AML-193 (cell line): ENCODE data around the gene LIPT1.
A peak's percentile ranks its signal among the peaks of the same experiment; 100 is the strongest.
"Not testable (repeated sequence)": the region's sequence is repeated elsewhere in the genome, so short reads cannot be mapped to it uniquely, and the experiment has no call there.

Source experiments
- DNase-seq, 2 experiments: peaks; one replicate each; lab custom pipeline; 2025; lab: John Stamatoyannopoulos, UW

The LIPT1 gene

GRCh38 chr2:99171377-99172140, 16.8 kb downstream of the LIPT1 start:
- no peak for DNase-seq

- DNase-seq = peak; percentile 88 to 90
These were observed 26.2 kb downstream of the LIPT1 start, which contains the start of the genes MITD1 and MRPL30 for GRCh38 chr2:99180755-99181623. TSS of gene MITD1 (minus strand) at chr2:99181058. CDS start at chr2:99180981, 77 bp downstream. TSS of gene MRPL30 (plus strand) at chr2:99181184. CDS start at chr2:99186204, 5,020 bp downstream.

GRCh38 chr2:99181624-99182000, 26.8 kb downstream of the LIPT1 start:
- no peak for DNase-seq

GRCh38 chr2:99183025-99183424, 28.3 kb downstream of the LIPT1 start:
- no peak for DNase-seq

GRCh38 chr2:99184811-99185210, 30.0 kb downstream of the LIPT1 start:
- DNase-seq = no peak

GRCh38 chr2:99187011-99187410, 32.2 kb downstream of the LIPT1 start:
- DNase-seq = no peak

- no peak for DNase-seq
These were observed 33.6 kb downstream of the LIPT1 start for GRCh38 chr2:99188357-99188756.

GRCh38 chr2:99190548-99190947, 35.8 kb downstream of the LIPT1 start:
- no peak for DNase-seq

GRCh38 chr2:99192364-99192763, 37.6 kb downstream of the LIPT1 start:
- DNase-seq = not testable (repeated sequence)

GRCh38 chr2:99198103-99198841, 43.5 kb downstream of the LIPT1 start:
- DNase-seq = no peak

GRCh38 chr2:99200076-99200800, 45.5 kb downstream of the LIPT1 start:
- no peak for DNase-seq

- no peak for DNase-seq
These were observed 47.4 kb downstream of the LIPT1 start for GRCh38 chr2:99201959-99202678.

- no peak for DNase-seq
These were observed 50.7 kb downstream of the LIPT1 start for GRCh38 chr2:99205491-99205890.
